KBM-7 (cell line): ENCODE measurements around the gene ARL17A.
"Not testable (repeated sequence)": the region's sequence is repeated elsewhere in the genome, so short reads cannot be mapped to it uniquely, and the experiment has no call there.

Experiments used
- DNase-seq: peaks from one replicate; pipeline ENCODE4 v3.0.0-alpha.2; 2015
- in situ Hi-C: fragments of 300-500 bp; cut with MboI; formaldehyde crosslinking; loops from 2 replicates; pipeline ENCODE4 v1.14.3; 2020; ENCODE audit warnings: low sequenced_read_pairs, low pct_unique_long_range_greater_than_20kb, mixed read lengths

Gene ARL17A

GRCh38 chr17:46579083-46580075, at the start of gene ARL17A:
TSS of gene ARL17A (minus strand) at chr17:46579691. CDS start at chr17:46576322, 3,369 bp downstream.
- DNase-seq, in situ Hi-C loops: not testable (repeated sequence)

DNA sequence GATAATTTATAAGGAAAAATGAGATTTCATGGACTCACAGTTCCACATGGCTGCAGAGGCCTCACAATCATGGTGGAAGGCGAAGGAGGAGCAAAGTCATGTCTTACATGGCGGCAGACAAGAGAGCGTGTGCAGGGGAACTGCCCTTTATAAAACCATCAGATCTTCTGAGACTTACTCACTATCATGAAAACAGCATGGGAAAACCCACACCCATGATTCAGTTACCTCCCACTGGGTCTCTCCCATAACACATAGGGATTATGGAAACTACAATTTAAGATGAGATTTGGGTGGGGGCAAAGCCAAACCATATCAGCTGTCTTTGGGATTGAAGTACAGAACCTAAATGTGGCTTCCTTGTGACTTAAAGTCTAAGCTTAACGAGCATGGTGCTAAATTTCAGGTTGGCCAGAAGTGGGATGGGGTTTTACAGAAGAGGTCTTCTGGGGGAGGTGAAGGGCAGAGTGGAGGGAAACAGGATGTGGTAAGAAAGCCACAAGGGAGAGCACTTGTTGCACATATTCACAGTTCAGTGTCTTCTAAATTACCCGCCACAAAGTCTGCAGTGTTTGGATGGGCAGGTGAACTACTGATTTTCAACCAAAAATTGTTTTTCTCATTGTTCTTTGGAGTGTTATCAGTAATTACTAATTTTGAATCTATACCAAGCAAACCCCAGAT, 49.4 kb upstream of the ARL17A start:
- DNase-seq, in situ Hi-C loops: not testable (repeated sequence)

DNA sequence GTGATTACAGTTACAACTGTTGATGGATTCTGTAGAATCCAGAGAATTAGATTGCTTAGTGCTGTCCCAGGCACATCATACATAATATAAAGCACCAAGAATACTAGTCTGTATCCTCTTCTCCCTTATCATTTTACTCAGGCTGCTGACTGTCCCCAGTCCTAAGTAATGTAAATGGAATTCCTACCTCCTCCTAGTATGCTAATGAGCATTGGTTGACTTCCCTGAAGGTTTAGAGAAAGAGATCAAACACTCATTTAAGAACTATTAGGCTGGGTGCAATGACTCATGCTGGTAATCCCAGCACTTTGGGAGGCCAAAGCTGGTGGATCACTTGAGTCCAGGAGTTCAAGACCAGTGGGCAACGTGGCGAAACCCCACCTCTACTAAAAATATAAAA, 48.0 kb upstream of the ARL17A start:
- DNase-seq, in situ Hi-C loops: not testable (repeated sequence)

DNA sequence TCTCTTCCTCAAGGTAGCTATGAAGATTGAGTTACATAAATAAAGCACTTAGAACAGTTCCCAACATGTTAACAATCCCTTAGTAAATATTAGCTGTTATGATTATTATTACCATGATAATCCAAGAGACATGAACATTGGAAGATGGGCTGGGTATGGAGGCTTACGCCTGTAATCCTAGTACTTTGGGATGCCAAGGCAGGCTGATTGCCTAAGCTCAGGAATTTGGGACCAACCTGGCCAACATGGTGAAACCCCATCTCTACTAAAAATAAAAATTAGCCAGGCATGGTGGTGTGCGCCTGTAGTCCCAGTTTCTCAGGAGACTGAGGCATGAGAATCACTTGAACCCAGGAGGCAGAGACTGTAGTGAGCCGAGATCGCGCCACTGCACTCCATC, 45.2 kb upstream of the ARL17A start:
- in situ Hi-C loops, DNase-seq: not testable (repeated sequence)

GRCh38 chr17:46623790-46624189, 44.3 kb upstream of the ARL17A start:
- in situ Hi-C loops, DNase-seq: not testable (repeated sequence)

DNA sequence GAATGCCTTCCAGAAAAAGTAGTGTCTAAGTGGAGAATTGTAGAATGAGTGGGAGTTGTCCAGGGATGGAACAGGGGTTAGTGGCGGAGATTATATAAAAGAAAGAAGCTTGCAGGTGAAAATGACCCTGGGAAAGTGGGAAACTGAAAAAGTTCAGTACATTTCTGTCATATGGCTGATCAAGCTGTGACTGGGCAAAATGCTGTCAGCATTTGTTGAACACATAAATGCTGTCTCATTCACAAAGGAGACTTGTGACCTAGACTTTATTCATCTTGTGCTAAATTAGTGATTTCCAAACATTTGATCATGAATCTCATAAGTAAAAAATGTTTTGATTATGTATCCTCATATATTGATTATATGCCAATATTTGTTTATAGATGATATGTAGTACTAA, 39.5 kb upstream of the ARL17A start:
- DNase-seq, in situ Hi-C loops: not testable (repeated sequence)

DNA sequence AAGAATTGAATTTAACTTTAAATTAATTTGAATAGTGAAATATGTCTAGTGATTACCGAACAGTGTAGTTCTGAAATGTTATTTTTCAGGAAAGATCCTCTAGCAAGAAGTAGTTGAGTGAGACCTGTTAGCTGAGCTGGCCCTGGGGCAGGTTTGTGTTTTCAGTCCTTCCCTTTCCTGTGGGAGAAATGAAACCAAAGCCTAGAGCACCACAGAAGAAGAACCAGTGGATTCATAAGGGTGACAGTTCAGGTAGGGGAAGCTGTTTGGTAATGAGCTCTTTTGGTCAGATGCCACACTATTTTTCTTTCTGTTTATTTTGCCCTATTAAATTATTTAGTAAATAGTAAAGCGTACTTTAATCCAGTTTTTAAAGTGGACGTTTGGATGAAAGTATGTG, 37.6 kb upstream of the ARL17A start:
- DNase-seq, in situ Hi-C loops: not testable (repeated sequence)

GRCh38 chr17:46613876-46614275, 34.4 kb upstream of the ARL17A start:
- in situ Hi-C loops, DNase-seq: not testable (repeated sequence)

DNA sequence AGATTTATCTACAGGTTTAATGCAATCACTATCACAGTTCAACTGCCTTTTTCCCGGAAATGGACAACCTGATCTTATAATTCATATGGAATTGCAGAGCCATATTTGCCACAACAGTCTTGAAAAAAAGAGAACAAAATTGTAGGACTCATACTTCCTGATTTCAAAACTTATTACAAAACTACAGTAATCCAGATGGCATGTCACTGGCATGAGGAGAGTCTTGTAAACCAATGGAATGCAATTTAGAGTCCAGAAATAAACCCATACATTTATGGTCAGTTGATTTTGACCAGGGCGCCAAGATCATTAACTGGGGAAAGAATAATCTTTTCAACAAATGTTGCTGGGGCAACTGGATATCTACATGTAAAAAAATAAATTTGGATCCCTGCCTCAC, 31.8 kb upstream of the ARL17A start:
- in situ Hi-C loops, DNase-seq: not testable (repeated sequence)

DNA sequence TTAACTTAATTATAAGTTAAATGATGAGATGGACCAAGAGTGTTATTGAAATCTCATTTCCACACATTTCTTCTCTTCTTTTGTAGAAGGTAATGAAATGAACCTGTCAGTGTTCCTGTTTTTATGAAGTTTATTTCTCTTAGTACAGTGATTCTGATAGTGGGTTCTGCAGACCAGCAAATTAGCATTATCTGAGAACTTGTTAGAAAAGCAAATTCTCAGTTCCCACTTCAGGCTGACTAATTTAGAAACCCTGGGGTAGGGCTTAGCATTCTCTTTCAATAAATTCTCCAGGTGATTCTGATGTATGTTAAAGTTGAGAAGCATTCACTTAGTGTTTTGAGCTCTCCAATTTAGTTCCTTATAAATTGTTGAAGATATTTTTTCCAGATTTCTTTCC, 23.6 kb upstream of the ARL17A start:
- in situ Hi-C loops, DNase-seq: not testable (repeated sequence)

GRCh38 chr17:46600767-46601166, 21.3 kb upstream of the ARL17A start:
- DNase-seq, in situ Hi-C loops: not testable (repeated sequence)

DNA sequence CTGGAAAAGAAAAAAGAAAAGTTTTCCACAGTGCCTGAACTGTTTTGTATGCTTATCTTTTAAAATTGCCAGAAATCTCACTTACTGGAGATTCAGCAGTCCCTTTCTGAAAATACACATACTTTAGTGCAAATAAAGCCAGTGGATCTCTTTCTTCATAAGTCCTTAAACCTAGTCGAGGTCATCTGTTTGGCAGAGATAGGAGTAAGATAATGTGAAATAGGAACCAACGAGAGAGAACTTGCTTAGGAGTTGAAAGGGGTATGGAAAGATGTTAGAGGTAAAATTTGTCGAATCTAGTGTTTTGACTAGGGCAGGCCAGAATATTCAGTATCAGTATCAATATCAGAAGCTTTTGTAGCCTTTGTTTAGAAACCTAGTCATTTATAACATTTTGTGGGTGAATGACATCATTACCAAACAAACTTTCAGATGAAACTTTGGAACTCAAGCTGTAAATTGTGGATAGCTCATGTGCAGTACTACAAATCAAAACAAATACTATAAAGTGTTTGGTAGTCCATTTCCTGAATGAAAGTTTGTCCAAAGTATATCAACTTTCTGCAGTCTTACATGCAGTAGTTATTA, 18.9 kb upstream of the ARL17A start:
- in situ Hi-C loops, DNase-seq: not testable (repeated sequence)

DNA sequence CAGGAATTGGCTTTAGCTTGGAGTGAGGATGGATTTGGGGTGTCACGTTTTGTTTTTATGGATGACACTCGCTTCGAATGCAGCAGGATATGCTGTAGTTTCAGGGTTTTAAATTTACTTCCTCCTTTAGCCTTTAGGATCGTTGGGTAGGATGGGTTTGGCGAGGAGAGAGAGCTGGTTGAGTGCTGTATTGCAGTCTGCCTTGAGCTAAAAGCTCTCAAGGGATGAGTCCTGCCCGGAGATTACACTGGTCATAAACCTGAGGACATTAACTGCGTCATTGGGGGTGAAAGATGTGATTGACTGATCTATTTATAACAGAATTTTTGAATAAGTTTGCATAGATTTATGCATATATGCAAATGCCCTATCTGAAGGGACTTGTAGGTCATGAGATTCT, 11.8 kb upstream of the ARL17A start:
- DNase-seq, in situ Hi-C loops: not testable (repeated sequence)

GRCh38 chr17:46590157-46591146, 11.0 kb upstream of the ARL17A start, which contains the start of gene NSF:
TSS of gene NSF (plus strand) at chr17:46590669. CDS start at chr17:46590776, 107 bp downstream.
- DNase-seq, in situ Hi-C loops: not testable (repeated sequence)

- DNase-seq, in situ Hi-C loops: not testable (repeated sequence)
These were observed 6.0 kb upstream of the ARL17A start for GRCh38 chr17:46585444-46585843.

DNA sequence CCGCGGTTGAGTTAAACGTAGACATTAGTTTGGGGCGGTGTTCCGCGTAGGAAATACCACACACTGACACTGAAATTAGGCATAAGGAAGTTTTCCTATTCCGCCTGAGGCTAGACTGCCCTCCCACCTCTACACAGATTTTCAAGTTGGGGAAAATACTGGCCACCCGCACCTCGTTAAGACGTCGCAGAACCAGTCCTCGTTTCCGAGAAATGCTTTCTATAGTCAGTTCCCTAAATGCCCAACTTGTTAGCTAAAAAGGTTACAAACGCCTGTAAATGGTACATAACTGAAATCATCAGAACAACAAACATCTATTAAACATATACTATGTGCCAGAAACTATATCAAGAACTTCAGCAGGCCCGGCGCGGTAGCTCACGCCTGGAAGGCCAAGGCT, 591 bp upstream of the ARL17A start:
- in situ Hi-C loops, DNase-seq: not testable (repeated sequence)

- in situ Hi-C loops, DNase-seq: not testable (repeated sequence)
These were observed 7.7 kb downstream of the ARL17A start for GRCh38 chr17:46571796-46572195.

DNA sequence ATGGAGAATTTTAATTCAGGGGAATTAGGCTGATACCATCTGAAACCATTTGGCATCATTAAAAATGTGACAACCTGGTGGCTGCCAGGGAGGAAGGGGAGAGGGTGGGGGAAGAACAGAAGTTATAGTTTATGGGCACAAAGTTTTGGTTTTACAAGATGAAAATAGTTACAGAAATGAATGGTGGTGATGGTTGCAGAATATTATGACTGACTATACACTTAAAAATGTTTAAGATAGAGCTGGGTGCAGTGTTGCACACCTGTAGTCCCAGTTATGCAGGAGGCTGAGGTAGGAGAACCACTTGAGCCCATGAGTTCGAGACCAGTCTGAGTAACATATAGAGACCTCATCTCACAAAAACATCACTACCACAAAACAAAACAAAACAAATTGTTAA, 12.5 kb downstream of the ARL17A start:
- DNase-seq, in situ Hi-C loops: not testable (repeated sequence)
